HepG2 (cell line): ENCODE data around the gene SLC35F3. TPM values are rescaled to one million over a fixed set of nuclear protein-coding genes. Genes with fewer than 3 reads are reported as not detected.

ENCODE experiments used
- ETV6 ChIP-seq: sonication (generic); formaldehyde crosslinking; conservative IDR thresholded peaks from 2 replicates; pipeline ENCODE4 v1.4.0; 2020; ENCODE audit warnings: missing genetic modification reagents
- HNRNPL ChIP-seq: fragments of 200-400 bp; formaldehyde crosslinking; IDR thresholded peaks from 2 replicates; pipeline ENCODE4 v1.6.1; 2017; ENCODE audit warnings: mild to moderate bottlenecking, low read depth, low read length
- MAFK ChIP-seq, 2 experiments: IDR thresholded peaks in 1 of 2; conservative IDR thresholded peaks in 1 of 2; 2 replicates each; pipeline ENCODE4 v1.6.1; 2011; ENCODE audit warnings: improper control_type of control experiment in 2 of 2, low read length in 2 of 2
- NFRKB ChIP-seq: fragments of 450-650 bp; IDR thresholded peaks from 2 replicates; pipeline ENCODE4 v1.6.1; 2017
- NONO ChIP-seq, 2 experiments: fragments of 450-650 bp in 1 of 2; sonication (generic) in 1 of 2; formaldehyde crosslinking in 1 of 2; IDR thresholded peaks in 1 of 2; conservative IDR thresholded peaks in 1 of 2; 2 replicates each; pipeline versions ENCODE4 v1.6.1 to v1.8.0; 2017 to 2022; ENCODE audit warnings: mild to moderate bottlenecking in 1 of 2, missing genetic modification reagents in 1 of 2, moderate library complexity in 1 of 2
- NPAS2 ChIP-seq: sonication (generic); formaldehyde crosslinking; IDR thresholded peaks from 2 replicates; pipeline ENCODE4 v1.8.0; 2022; ENCODE audit warnings: mild to moderate bottlenecking, missing genetic modification reagents, borderline replicate concordance
- RARA ChIP-seq: IDR thresholded peaks from 2 replicates; pipeline ENCODE4 v1.6.1; 2016; ENCODE audit warnings: missing genetic modification reagents, missing compliant biosample characterization
- ZC3H13 ChIP-seq: sonication (generic); formaldehyde crosslinking; IDR thresholded peaks from 2 replicates; pipeline ENCODE4 v1.8.1; 2023; ENCODE audit warnings: mild to moderate bottlenecking, missing genetic modification reagents, moderate library complexity
- ZMYM2 ChIP-seq: sonication (generic); formaldehyde crosslinking; IDR thresholded peaks from 2 replicates; pipeline ENCODE4 v1.8.0; 2022; ENCODE audit warnings: mild to moderate bottlenecking, missing genetic modification reagents
- ZNF598 ChIP-seq: sonication (generic); formaldehyde crosslinking; IDR thresholded peaks from 2 replicates; pipeline ENCODE4 v1.5.1; 2020; ENCODE audit warnings: mild to moderate bottlenecking, missing genetic modification reagents, borderline replicate concordance
- ZNF605 ChIP-seq: sonication (generic); formaldehyde crosslinking; IDR thresholded peaks from 2 replicates; pipeline ENCODE4 v1.8.0; 2022; ENCODE audit warnings: mild to moderate bottlenecking, missing genetic modification reagents
- polyA plus RNA-seq, 8 experiments: library from polyadenylated mRNA; depleted of rRNA in 3 of 8; stranded (reverse) in 7 of 8; unstranded in 1 of 8; fragments of >200 nt; fragmentation: Illumina TruSeq in 4 of 8; extraction: Trizol in 4 of 8; gene quantifications; 2 replicates each; pipeline versions ENCODE4 v1.2.1 to v1.2.3, GENCODE V29; 2011 to 2016; ENCODE audit warnings: low read depth in 4 of 8, missing spikeins in 1 of 8, mixed read lengths in 1 of 8; ENCODE audit not compliant: insufficient read depth in 1 of 8
- total RNA-seq, 5 experiments: library from RNA; depleted of rRNA; stranded (reverse); fragments of >200 nt; fragmentation: Illumina TruSeq; extraction: Trizol; gene quantifications; 2 replicates each; pipeline ENCODE4 v1.2.3, GENCODE V29; 2016; ENCODE audit warnings: low read depth in 1 of 5
- TF ChIP-seq, protein P1 (sequence below): sonication (generic); formaldehyde crosslinking; IDR thresholded peaks from 2 replicates; pipeline ENCODE4 v1.4.0; 2020; ENCODE audit warnings: mild to moderate bottlenecking, missing genetic modification reagents, borderline replicate concordance
- TF ChIP-seq, protein P2 (sequence below): IDR thresholded peaks from 2 replicates; pipeline ENCODE4 v1.6.1; 2016; ENCODE audit warnings: control low read depth
- TF ChIP-seq, protein P3 (sequence below): sonication (generic); formaldehyde crosslinking; IDR thresholded peaks from 2 replicates; pipeline ENCODE4 v1.4.0; 2020; ENCODE audit warnings: missing genetic modification reagents
- TF ChIP-seq, protein P4 (sequence below): sonication (generic); formaldehyde crosslinking; conservative IDR thresholded peaks from 2 replicates; pipeline ENCODE4 v1.8.1; 2023; ENCODE audit warnings: missing genetic modification reagents
- TF ChIP-seq, protein P5 (sequence below): sonication (generic); formaldehyde crosslinking; IDR thresholded peaks from 2 replicates; pipeline ENCODE4 v1.4.0; 2020; ENCODE audit warnings: missing genetic modification reagents, borderline replicate concordance

The SLC35F3 gene
- total and polyA plus RNA-seq, 2 of the 13 experiments (the other 11 are each of a cell fraction or from before 2014, with no cell fraction given), result not detected

DNA sequence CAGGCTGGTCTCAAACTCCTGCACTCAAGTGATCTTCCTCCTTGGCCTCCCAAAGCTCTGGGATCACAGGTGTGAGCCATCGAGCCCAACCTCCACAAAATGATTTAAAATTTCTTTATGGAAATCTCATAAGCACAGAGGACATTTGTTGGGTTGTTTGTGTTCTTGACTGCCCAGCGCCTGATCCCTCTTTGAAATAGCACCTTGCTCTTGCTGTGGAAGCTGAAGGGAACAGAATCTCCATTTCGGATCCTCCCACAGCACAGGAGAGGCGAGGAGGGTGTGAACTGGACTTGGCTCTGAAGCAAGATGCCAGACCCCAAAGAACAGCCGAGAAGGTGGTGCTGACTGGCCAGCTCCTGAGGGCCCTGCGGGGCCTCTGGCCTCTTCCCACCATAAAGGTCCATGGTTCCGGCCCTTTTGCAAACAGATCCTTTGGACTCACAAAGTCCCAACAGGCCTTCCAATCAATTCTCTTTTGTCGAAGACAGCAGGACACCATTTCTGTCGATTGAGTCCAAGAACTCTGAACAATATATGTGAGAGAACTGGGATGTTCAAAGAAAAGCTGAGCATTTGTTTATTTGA is 423.2 kb downstream of the SLC35F3 start (continued):
- TF ChIP-seq, protein P1, sequence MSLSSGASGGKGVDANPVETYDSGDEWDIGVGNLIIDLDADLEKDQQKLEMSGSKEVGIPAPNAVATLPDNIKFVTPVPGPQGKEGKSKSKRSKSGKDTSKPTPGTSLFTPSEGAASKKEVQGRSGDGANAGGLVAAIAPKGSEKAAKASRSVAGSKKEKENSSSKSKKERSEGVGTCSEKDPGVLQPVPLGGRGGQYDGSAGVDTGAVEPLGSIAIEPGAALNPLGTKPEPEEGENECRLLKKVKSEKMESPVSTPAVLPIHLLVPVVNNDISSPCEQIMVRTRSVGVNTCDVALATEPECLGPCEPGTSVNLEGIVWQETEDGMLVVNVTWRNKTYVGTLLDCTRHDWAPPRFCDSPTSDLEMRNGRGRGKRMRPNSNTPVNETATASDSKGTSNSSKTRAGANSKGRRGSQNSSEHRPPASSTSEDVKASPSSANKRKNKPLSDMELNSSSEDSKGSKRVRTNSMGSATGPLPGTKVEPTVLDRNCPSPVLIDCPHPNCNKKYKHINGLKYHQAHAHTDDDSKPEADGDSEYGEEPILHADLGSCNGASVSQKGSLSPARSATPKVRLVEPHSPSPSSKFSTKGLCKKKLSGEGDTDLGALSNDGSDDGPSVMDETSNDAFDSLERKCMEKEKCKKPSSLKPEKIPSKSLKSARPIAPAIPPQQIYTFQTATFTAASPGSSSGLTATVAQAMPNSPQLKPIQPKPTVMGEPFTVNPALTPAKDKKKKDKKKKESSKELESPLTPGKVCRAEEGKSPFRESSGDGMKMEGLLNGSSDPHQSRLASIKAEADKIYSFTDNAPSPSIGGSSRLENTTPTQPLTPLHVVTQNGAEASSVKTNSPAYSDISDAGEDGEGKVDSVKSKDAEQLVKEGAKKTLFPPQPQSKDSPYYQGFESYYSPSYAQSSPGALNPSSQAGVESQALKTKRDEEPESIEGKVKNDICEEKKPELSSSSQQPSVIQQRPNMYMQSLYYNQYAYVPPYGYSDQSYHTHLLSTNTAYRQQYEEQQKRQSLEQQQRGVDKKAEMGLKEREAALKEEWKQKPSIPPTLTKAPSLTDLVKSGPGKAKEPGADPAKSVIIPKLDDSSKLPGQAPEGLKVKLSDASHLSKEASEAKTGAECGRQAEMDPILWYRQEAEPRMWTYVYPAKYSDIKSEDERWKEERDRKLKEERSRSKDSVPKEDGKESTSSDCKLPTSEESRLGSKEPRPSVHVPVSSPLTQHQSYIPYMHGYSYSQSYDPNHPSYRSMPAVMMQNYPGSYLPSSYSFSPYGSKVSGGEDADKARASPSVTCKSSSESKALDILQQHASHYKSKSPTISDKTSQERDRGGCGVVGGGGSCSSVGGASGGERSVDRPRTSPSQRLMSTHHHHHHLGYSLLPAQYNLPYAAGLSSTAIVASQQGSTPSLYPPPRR, result no peak
- no peak for TF ChIP-seq MAFK (conservative IDR thresholded peaks at IDR 0.05 in 1 of 2, IDR thresholded peaks at IDR 0.05 in 1 of 2; ENCODE audit: low read length in 2 of 2)
- TF ChIP-seq ETV6 (CRISPR knock-in tag), result 0 out of 2 replicates have a peak, but pooled peaks have one; percentile 54
- TF ChIP-seq NPAS2 (CRISPR knock-in tag), result no peak
- TF ChIP-seq, protein P2, sequence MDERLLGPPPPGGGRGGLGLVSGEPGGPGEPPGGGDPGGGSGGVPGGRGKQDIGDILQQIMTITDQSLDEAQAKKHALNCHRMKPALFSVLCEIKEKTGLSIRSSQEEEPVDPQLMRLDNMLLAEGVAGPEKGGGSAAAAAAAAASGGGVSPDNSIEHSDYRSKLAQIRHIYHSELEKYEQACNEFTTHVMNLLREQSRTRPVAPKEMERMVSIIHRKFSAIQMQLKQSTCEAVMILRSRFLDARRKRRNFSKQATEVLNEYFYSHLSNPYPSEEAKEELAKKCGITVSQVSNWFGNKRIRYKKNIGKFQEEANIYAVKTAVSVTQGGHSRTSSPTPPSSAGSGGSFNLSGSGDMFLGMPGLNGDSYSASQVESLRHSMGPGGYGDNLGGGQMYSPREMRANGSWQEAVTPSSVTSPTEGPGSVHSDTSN (CRISPR knock-in tag), result no peak
- TF ChIP-seq ZC3H13 (CRISPR knock-in tag), result no peak
- no peak for TF ChIP-seq HNRNPL
- TF ChIP-seq, protein P3, sequence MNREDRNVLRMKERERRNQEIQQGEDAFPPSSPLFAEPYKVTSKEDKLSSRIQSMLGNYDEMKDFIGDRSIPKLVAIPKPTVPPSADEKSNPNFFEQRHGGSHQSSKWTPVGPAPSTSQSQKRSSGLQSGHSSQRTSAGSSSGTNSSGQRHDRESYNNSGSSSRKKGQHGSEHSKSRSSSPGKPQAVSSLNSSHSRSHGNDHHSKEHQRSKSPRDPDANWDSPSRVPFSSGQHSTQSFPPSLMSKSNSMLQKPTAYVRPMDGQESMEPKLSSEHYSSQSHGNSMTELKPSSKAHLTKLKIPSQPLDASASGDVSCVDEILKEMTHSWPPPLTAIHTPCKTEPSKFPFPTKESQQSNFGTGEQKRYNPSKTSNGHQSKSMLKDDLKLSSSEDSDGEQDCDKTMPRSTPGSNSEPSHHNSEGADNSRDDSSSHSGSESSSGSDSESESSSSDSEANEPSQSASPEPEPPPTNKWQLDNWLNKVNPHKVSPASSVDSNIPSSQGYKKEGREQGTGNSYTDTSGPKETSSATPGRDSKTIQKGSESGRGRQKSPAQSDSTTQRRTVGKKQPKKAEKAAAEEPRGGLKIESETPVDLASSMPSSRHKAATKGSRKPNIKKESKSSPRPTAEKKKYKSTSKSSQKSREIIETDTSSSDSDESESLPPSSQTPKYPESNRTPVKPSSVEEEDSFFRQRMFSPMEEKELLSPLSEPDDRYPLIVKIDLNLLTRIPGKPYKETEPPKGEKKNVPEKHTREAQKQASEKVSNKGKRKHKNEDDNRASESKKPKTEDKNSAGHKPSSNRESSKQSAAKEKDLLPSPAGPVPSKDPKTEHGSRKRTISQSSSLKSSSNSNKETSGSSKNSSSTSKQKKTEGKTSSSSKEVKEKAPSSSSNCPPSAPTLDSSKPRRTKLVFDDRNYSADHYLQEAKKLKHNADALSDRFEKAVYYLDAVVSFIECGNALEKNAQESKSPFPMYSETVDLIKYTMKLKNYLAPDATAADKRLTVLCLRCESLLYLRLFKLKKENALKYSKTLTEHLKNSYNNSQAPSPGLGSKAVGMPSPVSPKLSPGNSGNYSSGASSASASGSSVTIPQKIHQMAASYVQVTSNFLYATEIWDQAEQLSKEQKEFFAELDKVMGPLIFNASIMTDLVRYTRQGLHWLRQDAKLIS, result no peak
- peak; percentile 76; the same call in 1 of the 2 replicates for TF ChIP-seq ZNF605 (CRISPR knock-in tag)
- no peak for TF ChIP-seq NFRKB
- TF ChIP-seq, protein P4, sequence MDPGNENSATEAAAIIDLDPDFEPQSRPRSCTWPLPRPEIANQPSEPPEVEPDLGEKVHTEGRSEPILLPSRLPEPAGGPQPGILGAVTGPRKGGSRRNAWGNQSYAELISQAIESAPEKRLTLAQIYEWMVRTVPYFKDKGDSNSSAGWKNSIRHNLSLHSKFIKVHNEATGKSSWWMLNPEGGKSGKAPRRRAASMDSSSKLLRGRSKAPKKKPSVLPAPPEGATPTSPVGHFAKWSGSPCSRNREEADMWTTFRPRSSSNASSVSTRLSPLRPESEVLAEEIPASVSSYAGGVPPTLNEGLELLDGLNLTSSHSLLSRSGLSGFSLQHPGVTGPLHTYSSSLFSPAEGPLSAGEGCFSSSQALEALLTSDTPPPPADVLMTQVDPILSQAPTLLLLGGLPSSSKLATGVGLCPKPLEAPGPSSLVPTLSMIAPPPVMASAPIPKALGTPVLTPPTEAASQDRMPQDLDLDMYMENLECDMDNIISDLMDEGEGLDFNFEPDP (CRISPR knock-in tag), result no peak
- peak; percentile 69; the same call in 1 of the 2 replicates for TF ChIP-seq ZNF598 (CRISPR knock-in tag)
- TF ChIP-seq, protein P5, sequence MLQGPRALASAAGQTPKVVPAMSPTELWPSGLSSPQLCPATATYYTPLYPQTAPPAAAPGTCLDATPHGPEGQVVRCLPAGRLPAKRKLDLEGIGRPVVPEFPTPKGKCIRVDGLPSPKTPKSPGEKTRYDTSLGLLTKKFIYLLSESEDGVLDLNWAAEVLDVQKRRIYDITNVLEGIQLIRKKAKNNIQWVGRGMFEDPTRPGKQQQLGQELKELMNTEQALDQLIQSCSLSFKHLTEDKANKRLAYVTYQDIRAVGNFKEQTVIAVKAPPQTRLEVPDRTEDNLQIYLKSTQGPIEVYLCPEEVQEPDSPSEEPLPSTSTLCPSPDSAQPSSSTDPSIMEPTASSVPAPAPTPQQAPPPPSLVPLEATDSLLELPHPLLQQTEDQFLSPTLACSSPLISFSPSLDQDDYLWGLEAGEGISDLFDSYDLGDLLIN, result no peak
- 0 out of 2 replicates have a peak, but pooled peaks have one; percentile 64 for TF ChIP-seq ZMYM2
- TF ChIP-seq NONO (IDR thresholded peaks at IDR 0.05), result no peak
- no peak; the same call in 1 of the 2 replicates for TF ChIP-seq NONO (CRISPR knock-in tag; conservative IDR thresholded peaks at IDR 0.05)
- TF ChIP-seq RARA (CRISPR knock-in tag), result no peak
